ENCODE measurements around the gene SORBS2.
"Not testable (repeated sequence)": the region's sequence is repeated elsewhere in the genome, so short reads cannot be mapped to it uniquely, and the experiment has no call there.

Gene SORBS2

DNA sequence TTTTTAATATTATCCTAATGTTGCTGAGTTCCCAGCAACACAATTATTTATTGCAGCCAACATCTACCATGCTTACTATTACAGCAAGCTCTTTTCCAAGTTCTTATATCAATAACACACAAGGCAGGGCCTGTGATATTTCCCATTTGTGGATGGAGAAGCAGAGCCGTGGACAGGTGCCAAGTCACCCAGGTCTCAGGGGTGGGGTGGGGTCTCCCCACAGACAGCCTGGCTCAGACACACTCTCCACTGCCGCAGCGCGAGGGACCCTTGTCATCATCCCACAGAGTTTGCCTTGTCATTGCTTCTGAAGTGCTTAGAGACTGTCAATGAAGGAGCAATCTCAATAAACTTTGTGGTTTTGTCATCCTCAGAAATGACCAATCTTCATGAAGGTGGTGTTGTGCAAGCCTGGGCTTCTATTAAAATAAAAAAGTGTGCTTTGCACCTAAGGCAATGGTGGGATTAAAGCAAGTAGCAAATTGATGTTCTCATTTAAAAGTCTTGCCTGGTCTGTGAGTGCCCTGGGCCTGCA, 76.1 kb downstream of the SORBS2 start:
- no peak for DNase-seq

DNA sequence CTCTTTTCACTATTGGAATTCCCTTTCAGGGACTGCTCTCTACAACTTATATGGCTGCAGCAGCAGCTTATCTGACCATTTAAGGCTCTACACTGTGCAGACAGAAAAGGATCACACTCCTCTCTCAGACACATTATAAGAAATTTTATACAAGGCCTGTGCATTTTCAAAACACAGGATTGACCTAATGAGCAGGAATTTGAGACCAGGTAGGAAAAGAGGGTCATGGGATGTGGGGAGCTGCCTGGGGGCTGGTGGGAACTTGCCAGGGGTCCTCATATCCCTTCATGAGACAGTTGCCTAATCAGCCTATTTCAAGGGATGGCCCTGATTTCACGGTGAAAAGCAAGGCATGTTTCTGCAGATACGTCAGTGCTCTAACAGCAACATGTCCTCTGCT, 77.1 kb downstream of the SORBS2 start:
- DNase-seq, result no peak

DNA sequence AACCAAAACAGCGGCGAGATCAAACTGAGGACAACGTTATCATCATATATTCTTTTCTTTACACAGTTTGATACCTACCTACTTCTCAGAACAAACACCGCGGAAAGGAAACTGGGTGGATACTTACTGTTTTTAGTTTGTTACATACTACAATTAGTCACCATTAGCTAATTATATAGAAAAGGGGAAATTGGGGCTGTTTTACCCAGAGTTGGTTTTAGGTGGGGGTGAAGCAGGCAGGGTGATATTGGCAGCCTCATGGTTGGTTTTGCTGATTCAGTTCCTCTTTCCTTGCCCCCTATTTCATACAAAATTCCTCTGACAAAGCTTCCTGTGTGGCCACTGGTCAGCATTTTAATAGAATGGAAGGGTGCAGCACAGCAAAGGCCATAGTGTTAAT, 77.8 kb downstream of the SORBS2 start:
- DNase-seq, result no peak

DNA sequence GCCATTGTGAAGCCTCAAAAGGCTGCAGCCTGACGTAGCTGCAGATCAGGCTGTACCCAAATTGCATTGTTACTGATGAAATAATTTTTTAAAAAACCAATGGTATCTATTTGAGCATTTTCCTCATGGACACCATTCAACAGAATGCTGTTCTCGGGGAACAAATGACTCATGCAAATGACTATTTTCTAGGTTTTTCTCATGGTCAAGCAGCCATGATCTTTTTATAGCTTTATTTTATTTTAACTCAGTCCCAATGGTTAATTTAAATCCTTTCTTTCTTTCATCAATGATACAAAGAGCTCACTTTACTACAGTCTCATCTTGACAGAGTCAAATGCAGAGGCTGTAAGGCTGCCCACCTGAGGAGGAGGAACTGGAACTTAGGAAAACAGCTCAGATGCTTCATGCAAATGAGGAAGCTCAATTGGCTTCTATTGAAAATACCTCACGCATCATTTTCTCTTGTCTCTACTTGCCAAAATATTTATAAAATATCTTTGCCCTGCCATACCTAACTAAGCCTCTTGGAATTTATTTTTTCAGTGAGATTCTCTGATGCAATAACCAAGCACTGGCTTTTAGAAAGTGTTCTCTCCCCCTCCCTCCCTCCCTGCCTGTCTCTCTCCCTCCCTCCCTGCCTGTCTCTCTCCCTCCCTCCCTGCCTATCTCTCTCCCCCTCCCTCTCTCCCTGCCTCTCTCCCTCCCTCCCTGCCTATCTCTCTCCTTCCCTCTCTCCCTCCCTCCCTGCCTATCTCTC, 81.0 kb downstream of the SORBS2 start:
- DNase-seq, result no peak

DNA sequence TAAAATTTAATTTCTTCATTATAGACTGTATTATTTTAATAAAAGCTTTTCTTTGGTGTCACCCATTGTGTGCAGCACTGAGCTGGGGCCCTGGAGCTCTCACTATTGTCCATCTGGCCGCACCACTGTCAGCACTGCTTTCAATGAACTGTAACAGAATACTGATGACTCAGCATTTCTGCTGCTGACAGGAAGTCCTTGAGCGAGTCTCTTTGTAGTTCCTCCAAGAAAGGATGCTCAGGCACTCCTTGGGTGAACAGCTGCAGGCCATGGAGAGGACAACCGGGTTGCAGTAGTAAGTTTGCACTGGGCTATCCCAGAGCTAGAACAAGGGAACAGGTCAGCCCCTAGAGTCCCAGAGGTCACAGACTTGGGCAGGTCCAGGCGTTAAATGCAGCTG, 81.6 kb downstream of the SORBS2 start:
- peak in 1 of 2 experiments; percentile 23 for DNase-seq

DNA sequence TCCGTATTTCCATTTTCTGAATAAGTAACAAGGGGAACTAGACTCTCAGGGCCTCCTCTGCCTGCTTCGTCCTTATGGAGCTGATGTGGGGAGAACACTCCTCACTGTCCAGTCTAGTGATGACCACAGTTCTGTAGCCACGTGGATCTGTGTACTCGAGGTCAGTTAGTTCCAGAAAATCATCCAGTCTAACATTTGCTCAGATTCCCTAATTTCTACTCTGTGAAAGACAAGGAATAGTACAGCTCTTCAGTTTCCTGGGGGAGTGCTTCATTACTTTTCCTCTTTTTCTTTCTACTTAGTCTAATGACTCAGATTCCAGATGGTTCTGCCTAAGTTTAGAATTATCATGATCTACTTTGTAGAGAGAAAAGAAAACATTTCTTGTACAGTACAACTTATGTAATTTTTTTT, 82.6 kb downstream of the SORBS2 start:
- DNase-seq, result no peak

DNA sequence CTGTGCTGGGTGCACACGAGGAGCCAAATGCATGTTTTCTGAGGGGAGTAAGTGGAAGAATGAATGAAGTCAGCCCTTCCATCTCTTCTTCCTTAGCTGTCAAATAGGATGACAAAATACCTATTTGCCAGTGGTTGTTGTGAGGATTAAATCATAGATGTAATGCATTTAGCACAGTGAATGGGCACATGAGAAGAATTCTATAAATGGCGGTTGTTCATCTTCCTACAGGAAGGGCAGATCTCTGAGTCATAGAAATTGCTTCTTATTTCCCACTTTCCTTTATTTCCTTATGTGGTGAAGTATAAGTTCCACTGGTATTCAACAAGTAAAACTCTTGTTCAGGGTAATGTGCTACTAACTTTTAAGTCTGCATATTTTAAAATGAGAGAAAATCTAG, 83.1 kb downstream of the SORBS2 start:
- no peak for DNase-seq

DNA sequence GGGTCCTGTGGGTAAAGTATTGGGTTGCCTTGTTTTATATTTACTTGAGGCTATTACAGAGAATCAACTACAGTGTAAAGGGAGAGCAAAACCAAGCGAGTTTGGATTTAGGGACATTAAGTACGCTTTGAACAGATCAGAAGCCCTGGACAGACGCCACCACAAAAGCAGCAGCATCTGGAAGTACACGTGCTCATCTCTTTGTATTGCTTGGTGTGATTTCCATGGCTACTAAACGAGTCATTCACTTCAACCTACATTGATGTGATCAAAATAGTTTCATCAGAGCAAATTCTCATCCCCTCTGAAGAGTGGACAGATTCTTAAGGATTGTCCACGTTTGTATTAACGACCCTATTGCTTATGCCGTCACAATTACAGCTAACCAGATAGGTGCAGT, 85.1 kb downstream of the SORBS2 start:
- peak in 1 of 2 experiments; percentile 27 for DNase-seq

DNA sequence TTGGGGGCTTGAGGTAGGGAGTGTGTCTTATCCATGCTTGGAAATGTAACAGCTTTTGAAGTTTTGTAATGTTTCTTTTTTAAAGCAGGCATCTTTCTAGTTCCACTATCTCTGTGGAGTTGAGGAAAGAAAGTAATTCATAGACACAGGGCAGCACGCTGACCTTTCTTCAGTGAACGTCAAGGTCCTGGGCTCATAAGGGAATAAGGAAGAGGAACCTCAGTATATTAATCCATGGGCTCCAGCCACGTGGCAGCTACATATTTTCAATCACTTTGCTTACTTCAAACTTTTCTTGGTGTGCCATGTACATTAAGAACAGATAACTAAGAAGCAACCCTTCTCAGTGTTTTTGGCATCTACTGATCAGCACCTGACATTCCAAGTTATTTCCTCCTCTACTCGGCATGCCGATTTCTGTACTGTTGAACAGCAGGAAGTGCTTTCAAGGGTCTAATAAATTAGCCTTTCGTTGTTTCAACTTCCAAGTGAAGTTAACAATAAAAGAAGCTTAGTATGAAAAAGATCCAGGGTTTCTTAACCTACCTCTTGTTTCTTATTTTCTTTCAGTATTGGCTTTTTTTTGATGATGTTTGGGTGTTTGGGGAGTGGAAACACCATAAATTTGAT, 88.2 kb downstream of the SORBS2 start:
- no peak for DNase-seq

DNA sequence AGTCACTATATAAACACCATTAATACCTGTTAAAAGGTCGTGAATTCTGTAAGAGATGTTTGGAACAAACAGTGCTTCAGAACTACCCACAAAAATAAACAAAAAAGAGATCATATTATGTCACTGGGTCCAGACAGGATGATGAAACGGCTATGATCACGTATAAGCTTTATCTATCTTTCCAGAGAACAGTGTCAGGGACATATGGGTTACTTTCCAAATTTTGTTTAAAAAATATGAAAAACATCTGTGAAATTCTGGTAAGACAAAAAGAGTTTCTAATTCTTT, 90.0 kb downstream of the SORBS2 start:
- DNase-seq, result no peak

DNA sequence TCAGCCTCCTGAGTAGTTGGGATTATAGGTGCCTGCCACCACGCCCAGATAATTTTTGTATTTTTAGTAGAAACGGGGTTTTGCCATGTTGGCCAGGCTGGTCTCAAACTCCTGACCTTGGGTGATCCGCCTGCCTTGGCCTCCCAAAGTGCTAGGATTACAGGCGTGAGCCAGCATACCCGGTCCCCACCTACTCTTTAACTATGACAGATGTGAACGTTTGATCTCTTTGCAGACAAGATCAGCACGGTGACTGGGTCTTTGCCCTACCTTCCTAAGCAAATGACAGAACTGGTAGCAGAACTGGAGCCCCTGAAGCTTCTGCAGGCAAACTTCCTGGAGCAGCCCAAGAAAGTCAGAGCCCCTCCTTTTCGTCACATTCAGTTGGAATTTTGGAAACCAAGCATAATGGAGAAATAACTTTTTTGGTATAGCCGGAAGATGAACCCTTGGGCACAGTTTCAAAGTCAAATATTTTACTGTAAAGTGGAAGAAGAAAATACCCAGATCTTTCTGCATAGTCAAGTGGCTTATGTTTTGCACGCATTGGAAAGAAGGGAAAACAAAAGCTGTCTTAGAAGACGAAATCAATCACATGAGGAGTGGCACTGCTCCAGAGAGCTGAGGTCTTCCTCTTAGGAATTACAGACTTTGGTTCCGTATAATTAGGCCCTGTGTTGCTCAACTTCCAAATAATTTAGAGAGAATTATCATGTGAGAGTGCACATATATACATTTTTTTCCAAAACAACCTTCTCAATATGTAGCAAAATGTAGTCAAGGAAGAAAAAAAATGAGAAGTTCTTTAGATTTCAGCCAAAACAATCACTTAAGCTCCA, 90.6 kb downstream of the SORBS2 start:
- DNase-seq, result no peak

DNA sequence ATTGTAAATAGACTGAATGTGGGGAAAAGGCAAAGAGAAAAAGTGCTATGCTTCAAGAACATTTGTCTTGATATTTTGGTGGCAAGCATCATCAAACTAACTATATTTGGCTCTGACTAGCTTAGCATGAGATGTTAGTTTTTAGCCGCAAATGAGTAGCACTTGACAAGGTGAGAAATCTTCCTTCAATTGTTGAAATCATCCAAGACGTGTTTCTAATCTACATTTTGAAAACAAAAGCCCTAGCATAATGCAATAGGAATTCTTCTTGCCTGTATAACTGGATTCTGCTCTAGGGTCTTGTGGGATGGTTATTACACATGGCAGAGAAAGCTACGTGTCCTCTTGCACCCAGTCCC, 92.5 kb downstream of the SORBS2 start:
- DNase-seq, result no peak

DNA sequence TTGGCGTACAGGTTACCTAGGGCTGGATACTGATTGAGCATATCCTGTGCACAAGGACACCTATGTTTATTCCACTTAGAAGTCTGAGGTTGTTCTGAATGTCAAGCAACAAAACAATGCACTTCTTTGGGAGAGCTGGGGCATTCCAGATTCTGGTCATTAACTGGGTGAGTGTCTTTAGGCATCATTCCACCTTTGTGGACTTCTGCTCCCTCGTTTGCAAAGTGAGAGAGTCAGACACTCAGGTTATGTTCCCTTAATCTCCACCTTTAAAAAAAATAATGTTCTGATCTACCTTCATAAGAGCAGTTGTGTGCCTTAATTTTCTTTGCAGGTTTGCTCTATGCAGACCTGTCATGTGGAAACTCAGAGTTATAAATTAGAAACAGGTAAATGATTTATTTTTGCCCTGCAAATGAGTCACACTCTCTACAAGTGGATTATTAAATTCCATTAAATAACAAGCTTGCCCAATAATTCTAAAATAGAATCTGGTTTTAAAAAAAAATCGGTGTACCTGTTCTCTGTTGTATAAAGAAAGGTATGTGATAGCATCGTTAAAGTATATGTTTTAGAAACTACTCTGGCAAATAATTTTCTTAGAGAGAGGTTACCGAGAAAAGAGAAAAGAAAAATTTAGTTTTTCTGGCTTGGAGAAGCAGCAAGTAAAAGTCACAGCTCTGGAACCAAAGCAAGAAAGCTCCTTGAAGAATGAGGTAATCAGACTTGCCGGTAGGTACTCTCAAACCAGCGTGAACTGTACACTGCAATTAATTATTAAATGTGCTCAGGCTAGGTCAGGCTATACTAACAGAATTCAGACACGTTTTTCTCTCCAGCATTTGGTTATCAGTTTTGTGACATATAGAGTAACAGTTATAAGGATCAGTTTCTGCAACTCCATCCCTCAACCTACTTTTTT, 93.2 kb downstream of the SORBS2 start:
- DNase-seq, result no peak

DNA sequence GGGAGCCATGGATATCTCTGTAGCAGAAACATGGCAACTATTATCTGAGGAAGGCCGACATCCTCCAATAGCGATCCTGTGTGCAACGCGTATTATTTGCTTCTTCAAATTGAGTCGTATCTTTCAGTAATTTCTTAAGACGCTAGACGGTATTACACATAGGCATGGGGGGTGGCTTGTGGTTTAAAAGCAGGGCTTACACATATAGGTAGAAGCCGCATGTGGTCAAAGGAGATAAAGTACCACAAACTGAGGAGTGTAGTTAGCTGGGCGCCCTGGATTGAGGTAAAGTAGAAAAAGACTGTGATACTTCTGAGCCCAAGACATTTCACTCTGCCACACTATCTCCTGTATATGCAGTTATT, 94.6 kb downstream of the SORBS2 start:
- no peak for DNase-seq

DNA sequence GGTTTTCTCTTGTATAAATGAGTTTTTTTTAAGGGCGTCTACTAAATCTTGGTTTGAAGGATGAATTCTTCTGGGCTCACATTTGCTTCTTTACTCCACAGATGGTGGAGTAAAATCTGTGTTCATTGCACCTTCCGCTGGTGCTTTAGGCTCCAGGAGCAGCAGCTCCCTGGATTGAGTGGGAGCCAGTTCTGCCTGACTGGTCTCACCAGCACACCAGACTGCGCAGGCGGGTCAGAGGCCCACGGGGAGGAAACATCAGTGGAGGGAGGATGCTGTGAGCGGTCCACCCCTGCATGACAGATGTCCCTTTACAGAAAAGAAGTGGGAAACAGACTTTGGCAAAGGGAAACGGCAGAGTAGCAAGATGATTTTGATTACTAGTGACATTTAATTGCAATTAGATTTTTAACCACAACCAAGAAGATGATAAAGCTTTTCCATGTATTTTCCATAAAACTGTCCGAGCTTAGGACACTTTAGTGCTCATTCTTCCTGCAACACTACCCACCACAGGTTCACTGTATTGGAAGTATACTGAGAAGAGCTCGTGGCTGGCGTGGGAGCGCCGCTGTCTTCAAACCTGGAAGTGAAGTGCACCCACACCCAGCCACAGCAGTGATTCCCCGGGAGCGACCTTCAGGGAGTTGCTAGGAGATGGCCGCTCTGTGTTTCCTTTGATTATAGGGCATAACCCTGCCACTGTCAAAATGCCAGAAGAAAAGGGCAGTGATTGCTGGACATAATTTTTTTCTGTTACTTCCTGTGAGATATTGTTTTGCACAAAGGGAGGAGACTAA, 95.2 kb downstream of the SORBS2 start:
- DNase-seq, result peak; percentile 29 to 69

DNA sequence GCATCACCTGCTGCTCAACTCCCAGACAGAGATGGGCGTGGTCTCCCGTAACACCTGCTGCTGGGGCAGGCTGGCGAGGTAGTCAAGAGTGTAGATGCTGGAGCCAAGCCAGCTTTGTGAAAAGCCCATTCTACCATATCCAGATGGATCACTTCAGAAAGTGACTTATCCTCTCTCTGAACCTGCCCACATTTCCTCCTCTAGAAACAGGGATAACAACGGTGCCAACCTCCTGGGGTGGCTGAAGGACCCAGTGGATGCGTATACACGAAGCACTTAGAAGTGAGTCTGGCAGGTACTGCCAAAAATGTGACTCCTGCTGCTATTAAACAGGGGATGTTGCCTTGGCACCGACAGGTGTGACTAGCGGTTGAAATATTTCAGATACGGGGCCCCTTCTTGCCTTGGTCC, 95.8 kb downstream of the SORBS2 start:
- peak; percentile 31 to 71 for DNase-seq

DNA sequence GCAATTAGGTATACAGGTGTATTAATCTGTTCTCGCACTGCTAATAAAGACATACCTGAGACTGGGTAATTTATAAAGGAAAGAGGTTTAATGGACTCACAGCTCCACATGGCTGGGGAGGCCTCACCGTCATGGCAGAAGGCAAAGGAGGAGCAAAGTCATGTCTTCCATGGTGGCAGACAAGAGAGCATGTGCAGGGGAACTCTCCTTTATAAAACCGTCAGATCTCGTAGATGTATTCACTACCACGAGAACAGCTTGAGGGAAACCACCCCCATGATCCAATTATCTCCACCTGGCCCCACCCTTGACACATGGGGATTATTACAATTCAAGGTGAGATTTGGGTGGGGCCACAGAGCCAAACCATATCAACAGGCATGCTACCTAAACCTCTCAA, 97.5 kb downstream of the SORBS2 start:
- DNase-seq, result not testable (repeated sequence)

DNA sequence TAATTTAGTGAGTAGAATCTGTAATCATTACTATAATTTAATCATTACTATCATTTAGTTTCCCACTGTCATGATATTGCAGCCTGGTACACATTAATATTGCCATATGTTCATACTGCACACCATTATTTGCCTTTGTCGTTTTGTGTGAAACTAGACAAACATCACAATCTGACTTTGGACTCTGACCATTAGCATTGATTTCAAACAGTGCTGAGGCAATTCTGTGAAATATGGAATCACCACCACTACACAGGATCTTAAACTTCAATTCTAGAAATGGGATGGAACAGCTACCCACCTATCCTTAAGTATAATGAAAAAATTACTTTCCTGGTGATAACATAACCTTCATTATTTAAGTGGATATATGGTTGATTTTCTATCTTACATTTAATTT, 98.3 kb downstream of the SORBS2 start:
- DNase-seq, result no peak

DNA sequence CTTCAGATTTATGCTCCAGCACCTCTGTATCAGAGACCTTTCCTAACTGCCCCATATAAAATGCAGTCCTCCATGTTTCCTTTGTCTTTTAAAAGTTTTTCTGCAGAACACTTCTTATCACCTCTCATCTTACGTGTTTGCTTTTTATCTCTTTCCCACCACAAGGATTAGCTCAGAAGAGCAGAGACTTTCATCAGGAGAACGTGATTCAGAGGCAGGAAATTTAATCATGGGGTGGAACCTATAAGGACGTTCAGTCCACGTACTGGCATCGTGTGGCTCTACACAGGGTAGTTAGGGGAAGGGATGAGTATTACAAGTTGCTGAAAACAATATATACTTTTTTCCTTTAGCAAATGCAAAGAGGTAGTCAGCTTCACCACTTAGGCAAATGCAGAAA, 98.7 kb downstream of the SORBS2 start:
- DNase-seq, result no peak

DNA sequence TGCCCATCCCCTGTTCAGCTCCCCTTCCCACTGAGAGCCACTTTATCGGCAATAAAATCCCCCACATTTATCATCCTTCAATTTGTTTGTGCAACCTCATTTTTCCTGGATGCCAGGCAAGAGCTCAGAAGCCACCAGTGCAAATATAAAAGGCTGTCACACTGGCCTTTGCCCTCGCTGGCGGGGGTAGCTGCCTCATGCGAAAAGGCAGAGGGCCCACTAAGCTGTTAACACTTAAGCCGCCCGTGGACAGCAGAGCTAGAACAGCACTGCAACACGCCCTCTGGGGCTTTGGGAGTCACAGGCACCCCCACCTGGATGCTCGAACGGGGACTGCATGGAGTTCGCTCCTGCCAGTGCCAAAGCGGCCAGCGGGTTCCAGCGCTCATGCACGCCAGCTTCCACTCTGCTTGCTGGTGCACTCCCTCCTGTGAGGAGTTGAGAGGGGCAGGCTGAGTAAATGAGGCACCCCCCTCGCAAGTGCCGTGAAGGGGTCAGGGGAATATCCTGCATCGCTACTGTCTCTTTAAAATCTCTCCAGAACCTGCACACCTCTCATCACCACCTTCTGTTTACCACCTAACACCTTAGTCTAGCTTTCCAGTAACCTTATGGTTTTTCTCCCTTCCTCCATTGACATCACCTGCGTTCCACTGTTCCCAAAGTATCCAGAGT, 99.5 kb downstream of the SORBS2 start:
- no peak for DNase-seq

DNA sequence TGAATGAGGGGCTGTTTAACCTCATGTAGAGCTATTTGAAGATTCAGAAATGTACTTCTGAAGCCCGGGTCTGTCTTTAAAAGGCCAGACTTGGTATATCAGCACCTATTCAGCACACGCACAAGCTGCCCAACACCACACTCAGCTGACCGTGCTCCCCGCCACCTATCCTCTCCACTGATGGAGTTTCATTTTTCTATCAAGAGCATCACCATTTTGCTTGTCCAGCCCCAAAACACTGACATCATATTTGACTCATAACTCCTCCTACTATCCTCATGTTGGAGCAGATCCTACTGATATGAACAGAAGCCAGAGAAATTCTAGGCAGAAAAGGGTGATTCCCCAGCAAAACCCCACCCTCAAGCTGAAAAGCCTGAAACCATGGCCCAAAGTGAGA, 100.3 kb downstream of the SORBS2 start:
- DNase-seq, result no peak

Data from NCI-H524 (cell line).